CD14-positive monocyte (primary cell): Measurements from ENCODE around the gene WNT6. TPM values are rescaled to one million over a fixed set of nuclear protein-coding genes. Genes with fewer than 3 reads are reported as not detected.

Experiments used
- DNase-seq, 3 donors: peaks; one replicate each; pipeline ENCODE4 v3.0.0-alpha.2; 2011 to 2022
- H2AFZ ChIP-seq: 2 replicates; pipeline ENCODE4 v1.6.0; 2012; ENCODE audit warnings: mild to moderate bottlenecking, low read depth, low read length, inconsistent platforms; ENCODE audit not compliant: insufficient read depth, poor library complexity, severe bottlenecking
- H3K27ac ChIP-seq, 2 donors: 1 replicate in 1 of 2; 2 replicates in 1 of 2; pipeline ENCODE4 v1.5.1; 2012 to 2013; ENCODE audit warnings: low read length in 2 of 2, control low read depth in 1 of 2, inconsistent platforms in 1 of 2, low read depth in 1 of 2, mild to moderate bottlenecking in 1 of 2
- H3K27me3 ChIP-seq, 2 donors: one replicate each; pipeline versions ENCODE4 v1.6.0 to v1.6.1; 2011 to 2013; ENCODE audit warnings: low read length in 2 of 2; ENCODE audit not compliant: control insufficient read depth in 2 of 2, insufficient read depth in 2 of 2
- H3K36me3 ChIP-seq, 2 donors: replicated peaks in 1 of 2; 1 replicate in 1 of 2; 2 replicates in 1 of 2; pipeline versions ENCODE4 v1.5.1 to v1.6.1; 2012 to 2013; ENCODE audit warnings: low read length in 2 of 2, control low read depth in 1 of 2, inconsistent platforms in 1 of 2, mild to moderate bottlenecking in 1 of 2; ENCODE audit not compliant: insufficient read depth in 2 of 2, control insufficient read depth in 1 of 2
- H3K4me1 ChIP-seq, 2 donors: 1 replicate in 1 of 2; 2 replicates in 1 of 2; pipeline versions ENCODE4 v1.5.1 to v1.6.1; 2012 to 2013; ENCODE audit warnings: low read length in 2 of 2, control low read depth in 1 of 2, inconsistent platforms in 1 of 2, mild to moderate bottlenecking in 1 of 2, moderate library complexity in 1 of 2; ENCODE audit not compliant: insufficient read depth in 2 of 2, control insufficient read depth in 1 of 2
- H3K4me2 ChIP-seq: replicated peaks from 2 replicates; pipeline ENCODE3; 2012; ENCODE audit warnings: low read length, moderate library complexity, mild to moderate bottlenecking; ENCODE audit not compliant: poor library complexity, severe bottlenecking; ENCODE audit errors: extremely low read depth
- H3K4me3 ChIP-seq, 3 experiments: fragments of 200-600 bp in 1 of 3; sonication (generic) in 1 of 3; replicated peaks in 1 of 3; 1 replicate in 2 of 3; 2 replicates in 1 of 3; pipeline ENCODE4 v1.5.1; 2011 to 2013; ENCODE audit warnings: low read length in 3 of 3, mild to moderate bottlenecking in 3 of 3, control low read depth in 2 of 3, low read depth in 2 of 3, inconsistent platforms in 1 of 3, moderate library complexity in 1 of 3
- H3K79me2 ChIP-seq: 2 replicates; pipeline ENCODE4 v1.6.0; 2012; ENCODE audit warnings: mild to moderate bottlenecking, control low read depth, inconsistent platforms, low read length, moderate library complexity; ENCODE audit not compliant: insufficient read depth
- H3K9ac ChIP-seq: 2 replicates; pipeline ENCODE4 v1.6.0; 2017; ENCODE audit warnings: low read length, mild to moderate bottlenecking; ENCODE audit not compliant: insufficient read depth, poor library complexity, severe bottlenecking
- H3K9me3 ChIP-seq, 2 donors: replicated peaks in 1 of 2; 1 replicate in 1 of 2; 2 replicates in 1 of 2; pipeline versions ENCODE4 v1.5.1 to v1.6.1; 2012 to 2013; ENCODE audit warnings: low read length in 2 of 2, control low read depth in 1 of 2; ENCODE audit not compliant: control insufficient read depth in 1 of 2, insufficient read depth in 1 of 2
- H4K20me1 ChIP-seq: 2 replicates; pipeline ENCODE4 v1.6.0; 2012; ENCODE audit warnings: mild to moderate bottlenecking, low read length, control low read depth, moderate library complexity; ENCODE audit not compliant: insufficient read depth
- H3K27ac Mint-ChIP-seq, 7 donors: one replicate each; pipeline ENCODE4 v1.8.0; 2020; ENCODE audit warnings: mild to moderate bottlenecking in 7 of 7, mixed read lengths in 7 of 7, moderate library complexity in 6 of 7, inconsistent platforms in 2 of 7
- H3K27me3 Mint-ChIP-seq, 3 donors: one replicate each; pipeline ENCODE4 v1.8.0; 2021 to 2022; ENCODE audit warnings: low read depth in 3 of 3, mild to moderate bottlenecking in 3 of 3, mixed read lengths in 3 of 3, moderate library complexity in 3 of 3, inconsistent platforms in 1 of 3
- H3K36me3 Mint-ChIP-seq, 2 donors: one replicate each; pipeline ENCODE4 v1.8.0; 2020; ENCODE audit warnings: mixed read lengths in 2 of 2, inconsistent platforms in 1 of 2, mild to moderate bottlenecking in 1 of 2
- H3K4me1 Mint-ChIP-seq: one replicate; pipeline ENCODE4 v1.8.0; 2020; ENCODE audit warnings: mild to moderate bottlenecking, mixed read lengths
- H3K4me3 Mint-ChIP-seq, 2 donors: one replicate each; pipeline ENCODE4 v1.8.0; 2020; ENCODE audit warnings: mild to moderate bottlenecking in 2 of 2, mixed read lengths in 2 of 2, moderate library complexity in 1 of 2
- H3K9me3 Mint-ChIP-seq, 7 donors: one replicate each; pipeline ENCODE4 v1.8.0; 2020 to 2022; ENCODE audit warnings: mixed read lengths in 7 of 7, mild to moderate bottlenecking in 6 of 7, moderate library complexity in 6 of 7, inconsistent platforms in 2 of 7
- CTCF ChIP-seq: fragments of 200-600 bp; IDR thresholded peaks from one replicate; pipeline ENCODE4 v1.8.0; 2022; ENCODE audit warnings: antibody characterized with exemption, mild to moderate bottlenecking
- WGBS: methylation state at CpG from one replicate; pipeline ENCODE4 v1.1.5; 2013; ENCODE audit warnings: missing lambda C conversion rate; ENCODE audit not compliant: insufficient coverage; 5-methylcytosine and 5-hydroxymethylcytosine counted together
- intact Hi-C, 2 donors: fragments of 100-400 bp; cut with micrococcal nuclease; formaldehyde crosslinking; loops; one replicate each; pipeline versions ENCODE4 v1.15.0 to v1.15.1; 2023
- polyA plus RNA-seq, 3 donors: library from polyadenylated mRNA; depleted of rRNA in 1 of 3; unstranded in 2 of 3; stranded (reverse) in 1 of 3; fragments of 300-500 nt in 2 of 3; fragments of >200 nt in 1 of 3; fragmentation: Illumina TruSeq in 2 of 3; gene quantifications; 1 replicate in 2 of 3; 2 replicates in 1 of 3; pipeline ENCODE4 v1.2.3, GENCODE V29; 2012 to 2021

The WNT6 gene
- polyA plus RNA-seq, 3 donors = 0.27 to 0.65 (median 0.37) TPM

- peaks cover 19% of the 10 kb centered on the region for H3K4me1 Mint-ChIP-seq
Measured at GRCh38 chr2:218892693-218893348, 33.2 kb downstream of the WNT6 start.

More at GRCh38 chr2:218892693-218893348, 33.2 kb downstream of the WNT6 start:
- H3K36me3 Mint-ChIP-seq = peaks cover 4 to 6% of the 10 kb centered on the region in 2 donors
- Histone ChIP-seq H3K27me3 (peaks cover 47 to 69% of the 10 kb centered on the region in 2 donors), H3K27ac (no peak overlapping the region), H3K4me2 (peak overlapping the region; percentile 67), H3K9ac (no peak overlapping the region), H4K20me1 (no peaks in the 10 kb centered on the region), H2AFZ (peak overlapping the region; percentile 74), H3K4me3 (peak overlapping the region in 1 of 3 experiments; percentile 56), H3K36me3 (no peaks in the 10 kb centered on the region), H3K9me3 (peaks cover 0 to 37% of the 10 kb centered on the region in 2 donors), H3K4me1 (peaks cover 9 to 29% of the 10 kb centered on the region in 2 donors), H3K79me2 (no peaks in the 10 kb centered on the region)
- intact Hi-C loops = loop anchor here in 1 of 2 donors (2.0 kb wide), 1 partner anchor 36 kb away; no protein-coding TSS in a partner anchor
- H3K27me3 Mint-ChIP-seq = peaks cover 69 to 88% (median 69%) of the 10 kb centered on the region in 3 donors
- H3K9me3 Mint-ChIP-seq = peaks cover 0 to 5% (median 0%) of the 10 kb centered on the region in 7 donors
- peak; percentile 64 to 83 (median 72) for DNase-seq
- TF ChIP-seq CTCF = peak; percentile 70
- H3K27ac Mint-ChIP-seq = peak overlapping the region in 2 of 7 donors; percentile 41 to 52
- WGBS = under 1% methylated on average over 72 of the region's 72 CpGs
- H3K4me3 Mint-ChIP-seq = peak overlapping the region; percentile 57 to 86
